Measurements from ENCODE around the gene MAML3.

The MAML3 gene

GRCh38 chr4:139749835-139750498 is 404.0 kb downstream of the MAML3 start:
- H2BK15ac ChIP-seq (ENCODE audit: low read depth, poor library complexity, severe bottlenecking): no peak overlapping the region
- no peaks in the 10 kb centered on the region for H3K9me3 ChIP-seq (ENCODE audit: control insufficient read depth, low read length)
- H3K27ac ChIP-seq (ENCODE audit: low read length, poor library complexity, severe bottlenecking): no peak overlapping the region

GRCh38 chr4:139749338-139749737 is 404.6 kb downstream of the MAML3 start:
- no peak overlapping the region for H2AK5ac ChIP-seq (ENCODE audit: low read length, severe bottlenecking)
- no peak overlapping the region for H3K23ac ChIP-seq (ENCODE audit: low read length in 2 of 2)
- H3K4ac ChIP-seq (ENCODE audit: low read depth in 1 of 2, low read length in 2 of 2): no peak overlapping the region
- H3K4me1 ChIP-seq (ENCODE audit: control insufficient read depth, insufficient read depth, low read depth, low read length): peaks cover 6% of the 10 kb centered on the region
- 18% methylated on average over 5 of the region's 6 CpGs for WGBS
- peak; percentile 66 for DNase-seq
- H4K8ac ChIP-seq (ENCODE audit: low read length): no peak overlapping the region
- no peak overlapping the region for H4K91ac ChIP-seq (ENCODE audit: low read length)
- H3K79me1 ChIP-seq (replicated peaks; ENCODE audit: low read length, poor library complexity, severe bottlenecking): peaks cover 7% of the 10 kb centered on the region
- H3K18ac ChIP-seq (ENCODE audit: low read depth in 1 of 2, low read length in 2 of 2): no peak overlapping the region
- no peak overlapping the region for H3K9ac ChIP-seq (ENCODE audit: low read length)
- H3K14ac ChIP-seq (ENCODE audit: low read length in 2 of 2): no peak overlapping the region
- H3K27me3 ChIP-seq (ENCODE audit: control insufficient read depth in 1 of 2, insufficient read depth in 1 of 2, low read length in 2 of 2): no peaks in the 10 kb centered on the region
- H3K4me3 ChIP-seq (ENCODE audit: insufficient read depth in 1 of 2, low read depth in 1 of 2, low read length in 2 of 2): no peak overlapping the region
- H2AFZ ChIP-seq (ENCODE audit: low read depth, low read length): no peak overlapping the region
- H2BK15ac ChIP-seq (ENCODE audit: low read depth, poor library complexity, severe bottlenecking): no peak overlapping the region
- no peaks in the 10 kb centered on the region for H3K9me3 ChIP-seq (ENCODE audit: control insufficient read depth, low read length)
- no peaks in the 10 kb centered on the region for H3K36me3 ChIP-seq (ENCODE audit: control insufficient read depth in 1 of 2, insufficient read depth in 2 of 2, low read depth in 1 of 2, low read length in 2 of 2)
- H3K4me2 ChIP-seq (ENCODE audit: low read length, poor library complexity, severe bottlenecking): no peak overlapping the region
- no peak overlapping the region for H3K27ac ChIP-seq (ENCODE audit: low read length, poor library complexity, severe bottlenecking)
- H2BK5ac ChIP-seq (ENCODE audit: low read depth, low read length, poor library complexity, severe bottlenecking): no peak overlapping the region
- H2BK120ac ChIP-seq (ENCODE audit: low read depth, low read length): no peak overlapping the region
- H2BK12ac ChIP-seq (ENCODE audit: low read length in 2 of 2): no peak overlapping the region

More at GRCh38 chr4:139749835-139750498, 404.0 kb downstream of the MAML3 start:
- H2BK12ac ChIP-seq (ENCODE audit: low read length in 2 of 2): no peak overlapping the region
- H3K14ac ChIP-seq (ENCODE audit: low read length in 2 of 2): no peak overlapping the region
- H3K9ac ChIP-seq (ENCODE audit: low read length): no peak overlapping the region
- H2AFZ ChIP-seq (ENCODE audit: low read depth, low read length): no peak overlapping the region
- no peaks in the 10 kb centered on the region for H3K27me3 ChIP-seq (ENCODE audit: control insufficient read depth in 1 of 2, insufficient read depth in 1 of 2, low read length in 2 of 2)
- H3K4me1 ChIP-seq (ENCODE audit: control insufficient read depth, insufficient read depth, low read depth, low read length): peaks cover 6% of the 10 kb centered on the region
- H3K4me3 ChIP-seq (ENCODE audit: insufficient read depth in 1 of 2, low read depth in 1 of 2, low read length in 2 of 2): no peak overlapping the region
- no peak overlapping the region for H3K23ac ChIP-seq (ENCODE audit: low read length in 2 of 2)
- no peak for DNase-seq
- no peak overlapping the region for H2AK5ac ChIP-seq (ENCODE audit: low read length, severe bottlenecking)
- no peak overlapping the region for H3K4ac ChIP-seq (ENCODE audit: low read depth in 1 of 2, low read length in 2 of 2)
- no peak overlapping the region for H4K8ac ChIP-seq (ENCODE audit: low read length)
- H3K36me3 ChIP-seq (ENCODE audit: control insufficient read depth in 1 of 2, insufficient read depth in 2 of 2, low read depth in 1 of 2, low read length in 2 of 2): no peaks in the 10 kb centered on the region
- peaks cover 7% of the 10 kb centered on the region for H3K79me1 ChIP-seq (replicated peaks; ENCODE audit: low read length, poor library complexity, severe bottlenecking)
- H2BK120ac ChIP-seq (ENCODE audit: low read depth, low read length): no peak overlapping the region
- no peak overlapping the region for H3K18ac ChIP-seq (ENCODE audit: low read depth in 1 of 2, low read length in 2 of 2)
- H3K4me2 ChIP-seq (ENCODE audit: low read length, poor library complexity, severe bottlenecking): no peak overlapping the region
- H4K91ac ChIP-seq (ENCODE audit: low read length): no peak overlapping the region
- no peak overlapping the region for H2BK5ac ChIP-seq (ENCODE audit: low read depth, low read length, poor library complexity, severe bottlenecking)
- WGBS: 97% methylated on average over 4 of the region's 4 CpGs

- peaks cover 4% of the 10 kb centered on the region for H3K4me1 ChIP-seq (ENCODE audit: control insufficient read depth, insufficient read depth, low read depth, low read length)
- H3K27ac ChIP-seq (ENCODE audit: low read length, poor library complexity, severe bottlenecking): no peak overlapping the region
- no peak overlapping the region for H2AK5ac ChIP-seq (ENCODE audit: low read length, severe bottlenecking)
- peak overlapping the region in 1 of 2 experiments; percentile 27 for H3K4ac ChIP-seq (ENCODE audit: low read depth in 1 of 2, low read length in 2 of 2)
- no peaks in the 10 kb centered on the region for H3K9me3 ChIP-seq (ENCODE audit: control insufficient read depth, low read length)
- peak overlapping the region in 1 of 2 experiments; percentile 30 for H2BK12ac ChIP-seq (ENCODE audit: low read length in 2 of 2)
- H4K91ac ChIP-seq (ENCODE audit: low read length): no peak overlapping the region
- no peak overlapping the region for H3K9ac ChIP-seq (ENCODE audit: low read length)
- H3K4me2 ChIP-seq (ENCODE audit: low read length, poor library complexity, severe bottlenecking): no peak overlapping the region
- H4K8ac ChIP-seq (ENCODE audit: low read length): peak overlapping the region; percentile 56
- no peak overlapping the region for H3K4me3 ChIP-seq (ENCODE audit: insufficient read depth in 1 of 2, low read depth in 1 of 2, low read length in 2 of 2)
- no peak overlapping the region for H2BK5ac ChIP-seq (ENCODE audit: low read depth, low read length, poor library complexity, severe bottlenecking)
- H3K36me3 ChIP-seq (ENCODE audit: control insufficient read depth in 1 of 2, insufficient read depth in 2 of 2, low read depth in 1 of 2, low read length in 2 of 2): no peaks in the 10 kb centered on the region
- H2BK15ac ChIP-seq (ENCODE audit: low read depth, poor library complexity, severe bottlenecking): no peak overlapping the region
- no peaks in the 10 kb centered on the region for H3K27me3 ChIP-seq (ENCODE audit: control insufficient read depth in 1 of 2, insufficient read depth in 1 of 2, low read length in 2 of 2)
- WGBS: 27% methylated on average over 12 of the region's 12 CpGs
- no peak overlapping the region for H2AFZ ChIP-seq (ENCODE audit: low read depth, low read length)
- H2BK120ac ChIP-seq (ENCODE audit: low read depth, low read length): no peak overlapping the region
- DNase-seq: no peak
- H3K23ac ChIP-seq (ENCODE audit: low read length in 2 of 2): no peak overlapping the region
- peaks cover 4% of the 10 kb centered on the region for H3K79me1 ChIP-seq (replicated peaks; ENCODE audit: low read length, poor library complexity, severe bottlenecking)
- no peak overlapping the region for H3K14ac ChIP-seq (ENCODE audit: low read length in 2 of 2)
- peak overlapping the region; percentile 56 to 76 for H3K18ac ChIP-seq (ENCODE audit: low read depth in 1 of 2, low read length in 2 of 2)
Observed at GRCh38 chr4:139746431-139747171, 407.4 kb downstream of the MAML3 start.

GRCh38 chr4:139745111-139745639 is 408.8 kb downstream of the MAML3 start:
- Histone ChIP-seq H4K91ac (ENCODE audit: low read length) (no peak overlapping the region), H2AK5ac (ENCODE audit: low read length, severe bottlenecking) (no peak overlapping the region), H3K4me1 (ENCODE audit: control insufficient read depth, insufficient read depth, low read depth, low read length) (peaks cover 6% of the 10 kb centered on the region), H2BK12ac (ENCODE audit: low read length in 2 of 2) (no peak overlapping the region), H3K14ac (ENCODE audit: low read length in 2 of 2) (no peak overlapping the region), H3K4me3 (ENCODE audit: insufficient read depth in 1 of 2, low read depth in 1 of 2, low read length in 2 of 2) (no peak overlapping the region), H3K79me1 (replicated peaks; ENCODE audit: low read length, poor library complexity, severe bottlenecking) (peaks cover 2% of the 10 kb centered on the region), H3K27ac (ENCODE audit: low read length, poor library complexity, severe bottlenecking) (no peak overlapping the region), H3K36me3 (ENCODE audit: control insufficient read depth in 1 of 2, insufficient read depth in 2 of 2, low read depth in 1 of 2, low read length in 2 of 2) (no peaks in the 10 kb centered on the region), H3K4ac (ENCODE audit: low read depth in 1 of 2, low read length in 2 of 2) (no peak overlapping the region), H3K9me3 (ENCODE audit: control insufficient read depth, low read length) (no peaks in the 10 kb centered on the region), H3K4me2 (ENCODE audit: low read length, poor library complexity, severe bottlenecking) (no peak overlapping the region), H3K9ac (ENCODE audit: low read length) (no peak overlapping the region), H3K18ac (ENCODE audit: low read depth in 1 of 2, low read length in 2 of 2) (no peak overlapping the region), H2AFZ (ENCODE audit: low read depth, low read length) (no peak overlapping the region), H3K23ac (ENCODE audit: low read length in 2 of 2) (no peak overlapping the region), H2BK5ac (ENCODE audit: low read depth, low read length, poor library complexity, severe bottlenecking) (no peak overlapping the region), H2BK120ac (ENCODE audit: low read depth, low read length) (no peak overlapping the region), H3K27me3 (ENCODE audit: control insufficient read depth in 1 of 2, insufficient read depth in 1 of 2, low read length in 2 of 2) (no peaks in the 10 kb centered on the region), H4K8ac (ENCODE audit: low read length) (no peak overlapping the region), H2BK15ac (ENCODE audit: low read depth, poor library complexity, severe bottlenecking) (no peak overlapping the region)
- WGBS: 92% methylated on average over 6 of the region's 6 CpGs
- DNase-seq: no peak

Data from mesenchymal stem cell (in vitro differentiated cells and primary cell).